ENCODE measurements around the gene VAMP1. TPM values are rescaled to one million over a fixed set of nuclear protein-coding genes. Genes with fewer than 3 reads are reported as not detected.

VAMP1 gene
- total and polyA plus RNA-seq, 9 of the 15 experiments (the other 6 are each of a cell fraction or from before 2014, with no cell fraction given), result 0.76 to 13.2 (median 4.2) TPM

DNA sequence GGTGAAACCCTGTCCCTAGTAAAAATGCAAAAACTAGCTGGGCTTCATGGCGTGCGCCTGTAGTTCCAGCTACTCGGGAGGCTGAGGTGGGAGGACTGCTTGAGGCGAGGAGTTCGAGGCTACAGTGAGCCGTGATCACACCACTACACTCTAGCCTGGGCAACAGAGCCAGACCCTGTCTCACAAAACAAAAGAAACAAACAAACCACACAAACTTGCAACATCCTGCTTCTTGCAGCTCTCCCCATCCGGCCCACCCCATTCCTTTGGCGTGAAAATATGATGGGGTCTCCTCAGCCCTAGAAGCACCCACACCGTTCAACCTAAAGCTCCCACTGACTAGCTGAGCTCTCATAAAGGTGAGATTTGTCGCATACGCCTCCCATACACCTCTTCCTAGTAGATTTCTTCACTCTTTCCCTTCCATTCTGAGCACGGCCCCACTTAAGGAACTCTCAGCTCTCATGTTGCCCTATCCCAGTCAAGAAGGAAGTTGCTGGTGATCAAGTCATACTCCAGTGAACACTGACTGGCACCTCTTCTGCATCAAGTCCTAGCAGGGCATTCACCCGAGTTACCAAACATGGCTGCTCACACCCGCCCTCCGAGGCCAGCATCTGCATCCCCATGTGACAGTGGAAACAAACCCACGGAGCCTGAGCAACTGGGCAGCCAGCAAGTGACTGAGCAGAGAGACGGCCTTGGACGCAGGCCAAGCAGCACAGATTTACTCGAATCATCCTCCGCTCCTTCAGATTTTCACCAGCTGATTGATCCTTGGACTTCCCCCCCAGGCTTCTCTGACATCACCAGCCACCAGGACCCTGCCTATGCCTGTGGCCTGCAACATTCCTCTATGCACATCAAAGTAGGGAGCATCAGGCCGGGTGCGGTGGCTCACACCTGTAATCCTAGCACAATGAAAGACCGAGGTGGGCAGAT, 44.6 kb downstream of the VAMP1 start (continued):
- TF ChIP-seq ZNF764 (CRISPR knock-in tag; IDR thresholded peaks at IDR 0.05; ENCODE audit: low read depth) (no peak), NUFIP1 (IDR thresholded peaks at IDR 0.05; ENCODE audit: partially characterized antibody) (no peak), KDM1A (IDR thresholded peaks at IDR 0.05) (peak; percentile 81 to 90), CHAMP1 (IDR thresholded peaks at IDR 0.05) (no peak), NFIC (IDR thresholded peaks at IDR 0.05) (peak; percentile 79), LEF1 (IDR thresholded peaks at IDR 0.05) (no peak), CHCHD3 (CRISPR knock-in tag; IDR thresholded peaks at IDR 0.05) (no peak), ZNF668 (CRISPR knock-in tag; IDR thresholded peaks at IDR 0.05) (no peak)
- TF ChIP-seq, protein P1, sequence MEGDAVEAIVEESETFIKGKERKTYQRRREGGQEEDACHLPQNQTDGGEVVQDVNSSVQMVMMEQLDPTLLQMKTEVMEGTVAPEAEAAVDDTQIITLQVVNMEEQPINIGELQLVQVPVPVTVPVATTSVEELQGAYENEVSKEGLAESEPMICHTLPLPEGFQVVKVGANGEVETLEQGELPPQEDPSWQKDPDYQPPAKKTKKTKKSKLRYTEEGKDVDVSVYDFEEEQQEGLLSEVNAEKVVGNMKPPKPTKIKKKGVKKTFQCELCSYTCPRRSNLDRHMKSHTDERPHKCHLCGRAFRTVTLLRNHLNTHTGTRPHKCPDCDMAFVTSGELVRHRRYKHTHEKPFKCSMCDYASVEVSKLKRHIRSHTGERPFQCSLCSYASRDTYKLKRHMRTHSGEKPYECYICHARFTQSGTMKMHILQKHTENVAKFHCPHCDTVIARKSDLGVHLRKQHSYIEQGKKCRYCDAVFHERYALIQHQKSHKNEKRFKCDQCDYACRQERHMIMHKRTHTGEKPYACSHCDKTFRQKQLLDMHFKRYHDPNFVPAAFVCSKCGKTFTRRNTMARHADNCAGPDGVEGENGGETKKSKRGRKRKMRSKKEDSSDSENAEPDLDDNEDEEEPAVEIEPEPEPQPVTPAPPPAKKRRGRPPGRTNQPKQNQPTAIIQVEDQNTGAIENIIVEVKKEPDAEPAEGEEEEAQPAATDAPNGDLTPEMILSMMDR (IDR thresholded peaks at IDR 0.05 in 2 of 3, conservative IDR thresholded peaks at IDR 0.05 in 1 of 3; ENCODE audit: insufficient read depth in 2 of 3, low read depth in 1 of 3, low read length in 3 of 3), result no peak
- TF ChIP-seq, protein P2, sequence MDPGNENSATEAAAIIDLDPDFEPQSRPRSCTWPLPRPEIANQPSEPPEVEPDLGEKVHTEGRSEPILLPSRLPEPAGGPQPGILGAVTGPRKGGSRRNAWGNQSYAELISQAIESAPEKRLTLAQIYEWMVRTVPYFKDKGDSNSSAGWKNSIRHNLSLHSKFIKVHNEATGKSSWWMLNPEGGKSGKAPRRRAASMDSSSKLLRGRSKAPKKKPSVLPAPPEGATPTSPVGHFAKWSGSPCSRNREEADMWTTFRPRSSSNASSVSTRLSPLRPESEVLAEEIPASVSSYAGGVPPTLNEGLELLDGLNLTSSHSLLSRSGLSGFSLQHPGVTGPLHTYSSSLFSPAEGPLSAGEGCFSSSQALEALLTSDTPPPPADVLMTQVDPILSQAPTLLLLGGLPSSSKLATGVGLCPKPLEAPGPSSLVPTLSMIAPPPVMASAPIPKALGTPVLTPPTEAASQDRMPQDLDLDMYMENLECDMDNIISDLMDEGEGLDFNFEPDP (CRISPR knock-in tag; IDR thresholded peaks at IDR 0.05), result no peak
- TF ChIP-seq, protein P3, sequence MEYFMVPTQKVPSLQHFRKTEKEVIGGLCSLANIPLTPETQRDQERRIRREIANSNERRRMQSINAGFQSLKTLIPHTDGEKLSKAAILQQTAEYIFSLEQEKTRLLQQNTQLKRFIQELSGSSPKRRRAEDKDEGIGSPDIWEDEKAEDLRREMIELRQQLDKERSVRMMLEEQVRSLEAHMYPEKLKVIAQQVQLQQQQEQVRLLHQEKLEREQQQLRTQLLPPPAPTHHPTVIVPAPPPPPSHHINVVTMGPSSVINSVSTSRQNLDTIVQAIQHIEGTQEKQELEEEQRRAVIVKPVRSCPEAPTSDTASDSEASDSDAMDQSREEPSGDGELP (CRISPR knock-in tag; IDR thresholded peaks at IDR 0.05; ENCODE audit: borderline replicate concordance), result peak; percentile 54; the same call in 1 of the 2 replicates
